Right lobe of liver (tissue), 6 donors: Measurements from ENCODE around the gene GLIPR2. TPM values are rescaled to one million over a fixed set of nuclear protein-coding genes. Genes with fewer than 3 reads are reported as not detected.

Experiments
- ATAC-seq, 4 donors: fragments of 200-7000 bp; cut with Tn5 transposase; one replicate each; pipeline ENCODE4 v1.9.1; 2020; ENCODE audit warnings: mild to moderate bottlenecking in 4 of 4, moderate library complexity in 4 of 4
- DNase-seq, 3 donors: peaks; one replicate each; pipeline ENCODE4 v3.0.0-alpha.2; 2020
- H3K27ac ChIP-seq, 3 donors: fragments of 200-600 bp; one replicate each; pipeline ENCODE4 v1.8.0; 2022
- H3K27me3 ChIP-seq, 2 donors: fragments of 200-600 bp; one replicate each; pipeline ENCODE4 v1.8.0; 2022
- H3K36me3 ChIP-seq, 4 donors: fragments of 200-600 bp; sonication (generic) in 1 of 4; one replicate each; pipeline versions ENCODE4 v1.5.1 to v1.8.0; 2017 to 2022; ENCODE audit warnings: control low read depth in 1 of 4
- H3K4me1 ChIP-seq, 4 donors: fragments of 200-600 bp; sonication (generic) in 1 of 4; one replicate each; pipeline versions ENCODE4 v1.5.1 to v1.8.0; 2017 to 2022; ENCODE audit warnings: control low read depth in 1 of 4
- H3K4me3 ChIP-seq, 3 donors: fragments of 200-600 bp; one replicate each; pipeline ENCODE4 v1.8.0; 2022
- H3K9me3 ChIP-seq, 4 donors: fragments of 200-600 bp; sonication (generic) in 1 of 4; one replicate each; pipeline versions ENCODE4 v1.5.1 to v1.8.0; 2017 to 2022; ENCODE audit warnings: control low read depth in 1 of 4
- POLR2A ChIP-seq: fragments of 450-650 bp; IDR thresholded peaks from one replicate; pipeline ENCODE4 v1.6.1; 2017; ENCODE audit warnings: antibody characterized with exemption, mild to moderate bottlenecking
- WGBS: methylation state at CpG from one replicate; pipeline ENCODE4 v1.1.6; 2018; ENCODE audit warnings: low coverage, low lambda C conversion rate; ENCODE audit not compliant: insufficient coverage; ENCODE audit errors: missing lambda C conversion rate; 5-methylcytosine and 5-hydroxymethylcytosine counted together
- intact Hi-C, 2 donors: fragments of 100-400 bp; cut with DNase I; formaldehyde crosslinking; loops; one replicate each; pipeline versions ENCODE4 v1.11.2 to v1.14.1; 2022
- total RNA-seq, 6 experiments: library from RNA; depleted of rRNA in 2 of 6; stranded (reverse); fragments of >200 nt in 2 of 6; fragmentation: NEBNext Ultra II Directional in 3 of 6; extraction: Animal tissue kit (Norgen Biotek cat#: 25700) in 3 of 6; gene quantifications; one replicate each; pipeline versions ENCODE4 v1.1.0 to v1.2.4, GENCODE V29; 2016 to 2023
- TF ChIP-seq, protein P1 (sequence below), 4 donors: fragments of 200-600 bp in 3 of 4; fragments of 450-650 bp in 1 of 4; IDR thresholded peaks; one replicate each; pipeline versions ENCODE4 v1.5.1 to v1.8.0; 2016 to 2022; ENCODE audit warnings: antibody characterized with exemption in 4 of 4, mild to moderate bottlenecking in 2 of 4
- donor health status: DM: no; HTN: yes; CAD: no.
- donor health status: DM: no; HTN: no; CAD: no.
- donor health status: DM: no; HTN: no; CAD: no.
- donor health status: DM: no; HTN: yes; CAD: no.
- donor health status: DM: no; HTN: yes; CAD: no.

The GLIPR2 gene
- total RNA-seq, 6 experiments from 2014 or later = 1.2 to 3.9 (median 2.5) TPM

DNA sequence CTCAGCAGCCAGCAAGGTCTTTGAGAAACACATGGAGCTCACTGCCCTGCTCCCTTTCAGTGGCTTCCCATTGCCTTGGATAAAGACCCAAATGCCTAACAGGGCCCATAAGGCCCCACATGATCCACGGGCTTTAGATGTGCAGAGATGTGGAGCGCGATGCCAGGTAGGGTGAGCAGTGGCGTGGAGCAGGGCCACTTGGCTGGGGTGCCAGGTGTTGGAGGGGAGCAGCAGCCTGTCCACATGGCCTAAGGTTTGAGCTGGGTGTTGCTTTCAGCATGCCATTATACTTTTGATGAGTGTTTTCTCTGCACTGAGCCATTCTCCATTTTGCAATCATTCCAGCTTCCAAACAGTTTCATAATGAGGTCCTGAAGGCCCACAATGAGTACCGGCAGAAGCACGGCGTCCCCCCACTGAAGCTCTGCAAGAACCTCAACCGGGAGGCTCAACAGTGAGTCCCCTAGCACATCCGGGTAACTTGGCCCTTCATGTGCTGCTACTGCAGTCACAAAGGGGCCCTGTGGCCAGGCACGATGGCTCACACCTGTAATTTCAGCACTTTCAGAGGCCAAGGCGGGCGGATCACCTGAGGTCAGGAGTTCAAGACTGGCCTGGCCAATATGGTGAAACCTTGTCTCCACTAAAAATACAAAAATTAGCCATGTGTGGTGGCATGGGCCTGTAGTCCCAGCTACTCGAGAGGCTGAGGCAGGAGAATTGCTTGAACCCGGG, 11.1 kb downstream of the GLIPR2 start:
- Histone ChIP-seq H3K27ac (no peak overlapping the region), H3K4me3 (no peak overlapping the region), H3K4me1 (peaks cover 0 to 3% (median under 1%) of the 10 kb centered on the region in 4 donors), H3K9me3 (no peaks in the 10 kb centered on the region), H3K27me3 (no peaks in the 10 kb centered on the region), H3K36me3 (no peaks in the 10 kb centered on the region)
- ATAC-seq (no peak), DNase-seq (no peak)
- 85% methylated on average over 11 of the region's 14 CpGs for WGBS
- TF ChIP-seq, protein P1, sequence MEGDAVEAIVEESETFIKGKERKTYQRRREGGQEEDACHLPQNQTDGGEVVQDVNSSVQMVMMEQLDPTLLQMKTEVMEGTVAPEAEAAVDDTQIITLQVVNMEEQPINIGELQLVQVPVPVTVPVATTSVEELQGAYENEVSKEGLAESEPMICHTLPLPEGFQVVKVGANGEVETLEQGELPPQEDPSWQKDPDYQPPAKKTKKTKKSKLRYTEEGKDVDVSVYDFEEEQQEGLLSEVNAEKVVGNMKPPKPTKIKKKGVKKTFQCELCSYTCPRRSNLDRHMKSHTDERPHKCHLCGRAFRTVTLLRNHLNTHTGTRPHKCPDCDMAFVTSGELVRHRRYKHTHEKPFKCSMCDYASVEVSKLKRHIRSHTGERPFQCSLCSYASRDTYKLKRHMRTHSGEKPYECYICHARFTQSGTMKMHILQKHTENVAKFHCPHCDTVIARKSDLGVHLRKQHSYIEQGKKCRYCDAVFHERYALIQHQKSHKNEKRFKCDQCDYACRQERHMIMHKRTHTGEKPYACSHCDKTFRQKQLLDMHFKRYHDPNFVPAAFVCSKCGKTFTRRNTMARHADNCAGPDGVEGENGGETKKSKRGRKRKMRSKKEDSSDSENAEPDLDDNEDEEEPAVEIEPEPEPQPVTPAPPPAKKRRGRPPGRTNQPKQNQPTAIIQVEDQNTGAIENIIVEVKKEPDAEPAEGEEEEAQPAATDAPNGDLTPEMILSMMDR (IDR thresholded peaks at IDR 0.05) = no peak
- no peak for TF ChIP-seq POLR2A
- intact Hi-C loops = no loop called here

- Histone ChIP-seq H3K9me3 (no peaks in the 10 kb centered on the region), H3K27ac (peak overlapping the region in 1 of 3 donors; percentile 10)
- peak; percentile 28 to 66 (median 47) for ATAC-seq
These were observed 11.9 kb downstream of the GLIPR2 start for GRCh38 chr9:36148311-36149051.

DNA sequence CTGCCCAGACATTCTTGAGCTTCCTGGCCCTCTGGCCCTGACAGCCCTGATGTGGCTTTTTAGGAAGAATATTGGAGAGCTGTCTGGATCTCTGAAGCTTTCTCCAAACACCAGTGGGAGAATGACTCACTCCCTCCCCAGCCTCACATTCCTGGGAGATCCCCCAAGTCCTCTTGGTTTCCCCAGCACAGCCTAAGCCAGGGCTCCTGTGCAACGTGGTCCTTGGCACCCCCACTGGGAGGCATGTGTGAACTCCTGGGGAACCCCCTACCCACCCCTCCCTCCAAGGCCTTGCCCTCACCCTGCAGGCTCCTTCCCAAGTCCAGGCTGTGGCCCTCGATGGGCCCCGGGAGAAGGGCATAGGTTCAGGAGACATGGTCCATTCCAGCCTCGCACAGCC, 12.7 kb downstream of the GLIPR2 start:
- Histone ChIP-seq H3K27me3 (no peaks in the 10 kb centered on the region), H3K4me1 (no peaks in the 10 kb centered on the region), H3K27ac (no peak overlapping the region), H3K36me3 (no peaks in the 10 kb centered on the region), H3K9me3 (no peaks in the 10 kb centered on the region), H3K4me3 (no peak overlapping the region)
- 29% methylated on average over 1 of the region's 4 CpGs for WGBS
- ATAC-seq (no peak), DNase-seq (no peak)
- intact Hi-C loops = no loop called here
- TF ChIP-seq, protein P1 (IDR thresholded peaks at IDR 0.05) = no peak
- TF ChIP-seq POLR2A = no peak

More at GRCh38 chr9:36148311-36149051, 11.9 kb downstream of the GLIPR2 start:
- no peaks in the 10 kb centered on the region for H3K36me3 ChIP-seq
- no peak for TF ChIP-seq POLR2A
- TF ChIP-seq, protein P1 (IDR thresholded peaks at IDR 0.05) = no peak
- WGBS = 53% methylated on average over 4 of the region's 14 CpGs
- no peaks in the 10 kb centered on the region for H3K4me1 ChIP-seq
- peak; percentile 77 to 82 (median 77) for DNase-seq
- no peak overlapping the region for H3K4me3 ChIP-seq
- intact Hi-C loops = no loop called here
- no peaks in the 10 kb centered on the region for H3K27me3 ChIP-seq

DNA sequence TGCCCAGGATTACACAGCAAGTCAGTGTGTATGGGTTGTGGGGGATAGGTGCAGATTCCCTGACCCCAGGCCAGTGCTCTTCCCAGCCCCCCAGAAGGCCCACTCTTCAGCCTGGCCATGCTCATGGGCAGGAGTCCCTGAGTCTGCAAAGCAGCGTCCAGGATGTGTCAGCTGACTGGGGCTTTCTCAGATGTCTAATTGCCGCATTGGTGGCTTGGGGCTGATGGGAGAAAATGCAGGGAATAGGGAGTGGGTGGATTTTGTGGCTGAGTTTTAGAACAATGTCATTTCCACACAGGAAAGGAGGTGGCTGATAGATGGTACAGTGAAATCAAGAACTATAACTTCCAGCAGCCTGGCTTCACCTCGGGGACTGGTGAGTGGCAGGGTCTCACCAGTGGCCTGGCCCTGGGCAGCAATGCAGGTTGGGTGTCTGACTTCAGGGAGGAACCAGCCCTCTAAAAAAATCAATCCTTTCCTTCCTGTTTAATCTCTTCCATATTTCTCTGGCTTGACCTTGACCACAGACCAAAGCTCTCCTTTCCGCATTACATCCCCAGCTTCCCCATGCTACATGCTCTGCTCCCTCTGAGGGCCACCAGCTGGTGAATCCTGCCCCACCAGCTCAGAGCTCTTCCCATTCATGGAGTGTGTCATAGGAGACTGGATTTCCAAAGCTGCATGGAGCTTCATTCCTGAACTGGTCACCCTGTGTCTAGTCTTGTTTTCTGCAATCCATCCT, 14.2 kb downstream of the GLIPR2 start:
- peak overlapping the region in 2 of 3 donors; percentile 68 to 76 for H3K27ac ChIP-seq
- DNase-seq (no peak), ATAC-seq (peak in 2 of 4 donors; percentile 3 to 6)
- TF ChIP-seq, protein P1 (IDR thresholded peaks at IDR 0.05) = no peak
- TF ChIP-seq POLR2A = no peak
- no peaks in the 10 kb centered on the region for H3K9me3 ChIP-seq
- intact Hi-C loops = no loop called here
- H3K36me3 ChIP-seq = no peaks in the 10 kb centered on the region
- 37% methylated on average over 4 of the region's 4 CpGs for WGBS
- no peaks in the 10 kb centered on the region for H3K27me3 ChIP-seq
- H3K4me3 ChIP-seq = no peak overlapping the region
- no peaks in the 10 kb centered on the region for H3K4me1 ChIP-seq
